Colonic mucosa (tissue), 4 donors: Measurements from ENCODE around the gene ZFYVE19. TPM values are rescaled to one million over a fixed set of nuclear protein-coding genes. Genes with fewer than 3 reads are reported as not detected.

Source experiments
- DNase-seq: peaks from one replicate; pipeline ENCODE4 v3.0.0-alpha.2; 2020
- H3K27ac ChIP-seq: fragments of 200-600 bp; one replicate; pipeline ENCODE4 v1.8.0; 2021
- H3K27me3 ChIP-seq: fragments of 200-600 bp; one replicate; pipeline ENCODE4 v1.8.0; 2021
- H3K36me3 ChIP-seq: fragments of 200-600 bp; one replicate; pipeline ENCODE4 v1.8.0; 2021
- H3K4me1 ChIP-seq: fragments of 200-600 bp; one replicate; pipeline ENCODE4 v1.8.0; 2021; ENCODE audit warnings: mild to moderate bottlenecking
- H3K4me3 ChIP-seq: fragments of 200-600 bp; one replicate; pipeline ENCODE4 v1.8.0; 2021
- H3K9ac ChIP-seq, 2 donors: one replicate each; pipeline ENCODE4 v1.7.0; 2013; ENCODE audit warnings: control low read depth in 2 of 2, low read depth in 2 of 2, low read length in 2 of 2
- H3K9me3 ChIP-seq: fragments of 200-600 bp; one replicate; pipeline ENCODE4 v1.8.0; 2021
- CTCF ChIP-seq: fragments of 200-600 bp; IDR thresholded peaks from one replicate; pipeline ENCODE4 v1.8.0; 2022; ENCODE audit warnings: antibody characterized with exemption, mild to moderate bottlenecking
- intact Hi-C: fragments of 100-400 bp; cut with DNase I; formaldehyde crosslinking; loops from one replicate; pipeline ENCODE4 v1.14.1; 2022
- total RNA-seq, 2 donors: library from RNA; stranded (reverse); fragmentation: NEBNext Ultra II Directional in 1 of 2; extraction: Animal tissue kit (Norgen Biotek cat#: 25700) in 1 of 2; gene quantifications; one replicate each; pipeline ENCODE4 v1.2.1, GENCODE V29; 2021
- donor health status: healthy.
- donor health status: DM: no; HTN: no; CAD: no.
- donor health status: DM: no; HTN: no; CAD: no.

ZFYVE19 gene
- total RNA-seq, 2 donors from 2014 or later: 22.9 to 27.9 TPM

GRCh38 chr15:40789999-40790398, 16.9 kb upstream of the ZFYVE19 start:
- Histone ChIP-seq H3K9me3 (no peaks in the 10 kb centered on the region), H3K27ac (no peak overlapping the region), H3K4me1 (peaks cover 23% of the 10 kb centered on the region), H3K4me3 (no peak overlapping the region), H3K27me3 (no peaks in the 10 kb centered on the region), H3K9ac (no peak overlapping the region), H3K36me3 (no peaks in the 10 kb centered on the region)
- DNase-seq: no peak
- no peak for TF ChIP-seq CTCF
- intact Hi-C loops: loop anchor here (10.0 kb wide), 1 partner anchor 105 kb away; the partner anchor contains the start of gene VPS18

GRCh38 chr15:40790718-40791117, 16.2 kb upstream of the ZFYVE19 start:
- no peaks in the 10 kb centered on the region for H3K36me3 ChIP-seq
- intact Hi-C loops: no loop called here
- peaks cover 23% of the 10 kb centered on the region for H3K4me1 ChIP-seq
- H3K27me3 ChIP-seq: no peaks in the 10 kb centered on the region
- TF ChIP-seq CTCF: no peak
- DNase-seq: no peak
- no peak overlapping the region for H3K4me3 ChIP-seq
- H3K9me3 ChIP-seq: no peaks in the 10 kb centered on the region
- no peak overlapping the region for H3K27ac ChIP-seq
- no peak overlapping the region for H3K9ac ChIP-seq

GRCh38 chr15:40792394-40792793, 14.5 kb upstream of the ZFYVE19 start:
- TF ChIP-seq CTCF: no peak
- Histone ChIP-seq H3K4me3 (no peak overlapping the region), H3K4me1 (peaks cover 16% of the 10 kb centered on the region), H3K27me3 (no peaks in the 10 kb centered on the region), H3K9me3 (no peaks in the 10 kb centered on the region), H3K27ac (peak overlapping the region; percentile 26), H3K9ac (no peak overlapping the region), H3K36me3 (no peaks in the 10 kb centered on the region)
- intact Hi-C loops: no loop called here
- no peak for DNase-seq

GRCh38 chr15:40793216-40793989, 13.5 kb upstream of the ZFYVE19 start:
- Histone ChIP-seq H3K9ac (peak overlapping the region in 1 of 2 donors; percentile 62), H3K9me3 (no peaks in the 10 kb centered on the region), H3K4me1 (peaks cover 16% of the 10 kb centered on the region), H3K4me3 (no peak overlapping the region), H3K27me3 (no peaks in the 10 kb centered on the region), H3K27ac (peak overlapping the region; percentile 56), H3K36me3 (no peaks in the 10 kb centered on the region)
- no peak for TF ChIP-seq CTCF
- intact Hi-C loops: no loop called here
- DNase-seq: peak; percentile 92

GRCh38 chr15:40796041-40796440, 10.8 kb upstream of the ZFYVE19 start:
- no peak for TF ChIP-seq CTCF
- no peak overlapping the region for H3K4me3 ChIP-seq
- H3K4me1 ChIP-seq: peaks cover 13% of the 10 kb centered on the region
- H3K9ac ChIP-seq: no peak overlapping the region
- no peaks in the 10 kb centered on the region for H3K27me3 ChIP-seq
- DNase-seq: no peak
- intact Hi-C loops: no loop called here
- H3K27ac ChIP-seq: peak overlapping the region; percentile 16
- no peaks in the 10 kb centered on the region for H3K36me3 ChIP-seq
- no peaks in the 10 kb centered on the region for H3K9me3 ChIP-seq
